ENCODE results near the gene SMPDL3A.
"Not testable (repeated sequence)": the region's sequence is repeated elsewhere in the genome, so short reads cannot be mapped to it uniquely, and the experiment has no call there.

GRCh38 chr6:122744856-122745255 is 44.2 kb upstream of the SMPDL3A start:
- TF ChIP-seq POLR2A, POLR2AphosphoS5 (IDR thresholded peaks at IDR 0.05; ENCODE audit: low read depth, low read length): not testable (repeated sequence)

Data from GM12892 (cell line).